Heart right ventricle (tissue), 16 donors: ENCODE measurements around the gene TENM4. TPM values are rescaled to one million over a fixed set of nuclear protein-coding genes. Genes with fewer than 3 reads are reported as not detected.

Experiments
- ATAC-seq, 8 donors: fragments of 200-7000 bp; cut with Tn5 transposase; one replicate each; pipeline ENCODE4 v1.9.1; 2020; ENCODE audit warnings: mild to moderate bottlenecking in 8 of 8, moderate library complexity in 8 of 8, moderate number of reproducible peaks in 1 of 8
- DNase-seq, 2 donors: peaks; one replicate each; pipeline ENCODE4 v3.0.0-alpha.2; 2020
- H3K27ac ChIP-seq, 10 donors: fragments of 200-600 bp; sonication (generic) in 2 of 10; one replicate each; pipeline versions ENCODE4 v1.5.0 to v1.8.0; 2020 to 2022; ENCODE audit warnings: mild to moderate bottlenecking in 3 of 10
- H3K27me3 ChIP-seq, 7 donors: fragments of 200-600 bp; one replicate each; pipeline ENCODE4 v1.8.0; 2021 to 2022; ENCODE audit warnings: mild to moderate bottlenecking in 2 of 7
- H3K36me3 ChIP-seq, 9 donors: fragments of 200-600 bp; sonication (generic) in 1 of 9; one replicate each; pipeline versions ENCODE4 v1.5.0 to v1.8.0; 2020 to 2022; ENCODE audit warnings: mild to moderate bottlenecking in 2 of 9
- H3K4me1 ChIP-seq, 9 donors: fragments of 200-600 bp; sonication (generic) in 1 of 9; one replicate each; pipeline versions ENCODE4 v1.5.0 to v1.8.0; 2020 to 2022; ENCODE audit warnings: mild to moderate bottlenecking in 4 of 9
- H3K4me3 ChIP-seq, 10 donors: fragments of 200-600 bp; sonication (generic) in 2 of 10; one replicate each; pipeline versions ENCODE4 v1.5.0 to v1.8.0; 2020 to 2022; ENCODE audit warnings: mild to moderate bottlenecking in 7 of 10, moderate library complexity in 2 of 10
- H3K9me3 ChIP-seq, 11 donors: fragments of 200-600 bp in 10 of 11; sonication (generic) in 2 of 11; one replicate each; pipeline versions ENCODE4 v1.5.0 to v1.8.0; 2013 to 2022; ENCODE audit warnings: mild to moderate bottlenecking in 2 of 11, control low read depth in 1 of 11, moderate library complexity in 1 of 11
- WGBS, 2 donors: extraction: QIAGEN DNeasy Blood & Tissue Kit; methylation state at CpG; one replicate each; pipeline ENCODE4 v1.1.7; 2013; ENCODE audit warnings: inconsistent platforms in 1 of 2; 5-methylcytosine and 5-hydroxymethylcytosine counted together
- intact Hi-C, 10 donors: fragments of 100-400 bp; cut with DNase I; formaldehyde crosslinking; loops; one replicate each; pipeline versions ENCODE4 v1.11.1 to v1.14.2; 2022
- polyA plus RNA-seq, 2 donors: library from polyadenylated mRNA; stranded (reverse); fragments of 200-250 nt; gene quantifications; one replicate each; pipeline ENCODE4 v1.2.3, GENCODE V29; 2013
- total RNA-seq, 10 donors: library from RNA; stranded (reverse); fragmentation: NEBNext Ultra II Directional in 3 of 10; extraction: Animal tissue kit (Norgen Biotek cat#: 25700) in 3 of 10; gene quantifications; one replicate each; pipeline versions ENCODE4 v1.2.1 to v1.2.4, GENCODE V29; 2021 to 2023
- TF ChIP-seq, protein P1 (sequence below), 9 donors: fragments of 200-600 bp; sonication (generic) in 2 of 9; IDR thresholded peaks; one replicate each; pipeline versions ENCODE4 v1.5.0 to v1.8.0; 2021 to 2022; ENCODE audit warnings: antibody characterized with exemption in 9 of 9, mild to moderate bottlenecking in 5 of 9, moderate library complexity in 1 of 9
- donor health status: Arrhythmogenic right ventricular cardiomyopathy.
- donor health status: ischemic (EF 13 %, LVEDD 7.1; RV severe dilation, severe dysfunction).
- donor health status: healthy with polysubstance abuse.
- donor health status: DM: no; HTN: yes; CAD: no.
- donor health status: DM: no; HTN: no; CAD: no.
- donor health status: ischemic (EF 25% LVEDD 6.9; RV normal size, moderate dysfunction).
- donor health status: ischemic (EF 25% LVEDD 5.7; RV mildly dilated, moderate dysfunction).
- donor health status: healthy.
- donor health status: DM: yes; HTN: yes; CAD: no.
- donor health status: Ischemic cardiomyopathy.
- donor health status: ischemic (EF 35%, LVEDD 5.7; RV mildly dilated, moderate dysfunction).
- donor health status: nonischemic (EF 11% LVEDD 7.7; RV severe dilation, severe dysfunction).
- donor health status: DM: yes; HTN: yes; CAD: no.
- donor health status: PGD.
- donor health status: ischemic (EF 29% LVEDD 5.4; RV normal size, mild dysfunction).
- donor health status: nonischemic (EF 23%, LVEDD 6.1; RV moderate dilation, normal function).

The TENM4 gene
- total and polyA plus RNA-seq, 12 donors, result 0.10 to 3.6 (median 0.91) TPM

DNA sequence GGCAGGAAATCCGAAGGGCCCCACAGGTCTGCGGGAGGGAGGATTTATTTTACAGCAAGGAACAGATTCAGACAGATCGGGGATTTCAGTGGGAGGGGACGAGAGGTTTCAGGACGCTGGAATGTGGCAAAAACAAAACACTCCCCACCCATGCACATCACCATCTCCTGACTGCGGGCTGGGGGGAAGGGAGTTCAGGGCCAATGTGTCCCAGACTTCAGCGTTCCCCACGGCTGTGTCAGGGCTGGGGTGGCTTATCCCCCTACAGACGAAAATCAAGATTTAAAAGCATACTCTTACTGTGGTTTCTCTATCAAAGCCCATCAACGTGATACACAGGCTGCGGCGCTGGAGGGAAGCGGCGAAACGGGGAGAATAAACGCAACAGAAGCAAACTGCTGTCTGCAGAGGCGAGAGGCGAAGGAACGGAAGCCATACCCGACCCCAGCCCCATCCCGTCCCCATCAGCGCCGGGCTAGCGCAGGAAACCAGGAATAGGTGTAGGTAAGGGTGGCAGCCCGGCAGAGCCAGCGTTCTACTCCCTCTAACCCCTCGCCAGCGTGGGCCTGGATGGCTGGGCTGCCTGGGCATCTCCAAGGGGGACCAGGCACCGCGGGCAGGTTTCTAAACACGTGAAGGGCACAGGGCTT is 2.7 kb downstream of the TENM4 start:
- DNase-seq (no peak), ATAC-seq (peak in 2 of 8 donors; percentile 15 to 18)
- peaks cover 3 to 50% (median 40%) of the 10 kb centered on the region in 9 donors for H3K4me1 ChIP-seq

DNA sequence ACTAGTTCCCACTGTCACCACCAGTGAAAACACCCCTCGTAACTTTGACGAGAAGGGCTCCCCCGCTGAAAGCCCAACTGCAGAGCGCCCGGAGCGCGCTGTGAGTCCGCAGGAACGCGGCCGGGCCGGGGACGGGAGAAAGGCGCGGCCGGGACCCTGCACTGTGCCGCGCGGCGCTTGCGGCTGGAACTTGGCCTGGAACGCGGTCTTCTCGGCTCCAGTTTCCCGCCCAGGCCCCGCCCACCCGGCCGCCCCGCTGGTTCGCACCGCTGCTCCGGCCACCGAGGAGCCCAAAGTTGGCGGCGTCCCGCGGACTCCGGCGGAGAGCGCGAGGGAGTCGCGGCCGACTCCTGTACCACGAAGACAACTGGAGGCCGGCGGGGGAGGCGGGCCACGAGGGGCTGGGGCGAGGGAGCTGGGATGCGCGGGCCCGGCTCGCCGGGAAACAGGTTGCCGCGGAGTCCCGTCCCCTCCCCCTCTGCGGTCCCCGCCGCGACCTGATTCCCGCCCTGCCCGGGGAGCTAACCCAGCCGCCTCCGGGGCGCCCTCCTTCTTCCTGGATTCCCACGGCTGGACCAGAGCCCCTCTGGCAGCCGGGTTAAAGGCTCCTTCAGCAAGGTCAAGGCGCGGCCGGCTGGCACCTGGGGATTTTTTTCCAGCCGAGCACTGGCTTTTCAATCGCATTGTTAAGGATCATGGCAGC is 3.4 kb downstream of the TENM4 start:
- H3K4me3 ChIP-seq, result peak overlapping the region; percentile 32 to 64 (median 56)
- peaks cover 16 to 98% (median 96%) of the 10 kb centered on the region in 7 donors for H3K27me3 ChIP-seq
- H3K36me3 ChIP-seq, result no peaks in the 10 kb centered on the region
- peak; percentile 34 to 64 (median 54) for ATAC-seq
- peak overlapping the region in 5 of 10 donors; percentile 13 to 69 (median 59) for H3K27ac ChIP-seq
- intact Hi-C loops, result no loop called here
- peaks cover 3 to 50% (median 40%) of the 10 kb centered on the region in 9 donors for H3K4me1 ChIP-seq
- H3K9me3 ChIP-seq, result peaks cover 0 to under 1% (median 0%) of the 10 kb centered on the region in 11 donors
- WGBS, 2 donors, result 1% methylated on average over 48 to 74 of the region's 74 CpGs
- TF ChIP-seq, protein P1, sequence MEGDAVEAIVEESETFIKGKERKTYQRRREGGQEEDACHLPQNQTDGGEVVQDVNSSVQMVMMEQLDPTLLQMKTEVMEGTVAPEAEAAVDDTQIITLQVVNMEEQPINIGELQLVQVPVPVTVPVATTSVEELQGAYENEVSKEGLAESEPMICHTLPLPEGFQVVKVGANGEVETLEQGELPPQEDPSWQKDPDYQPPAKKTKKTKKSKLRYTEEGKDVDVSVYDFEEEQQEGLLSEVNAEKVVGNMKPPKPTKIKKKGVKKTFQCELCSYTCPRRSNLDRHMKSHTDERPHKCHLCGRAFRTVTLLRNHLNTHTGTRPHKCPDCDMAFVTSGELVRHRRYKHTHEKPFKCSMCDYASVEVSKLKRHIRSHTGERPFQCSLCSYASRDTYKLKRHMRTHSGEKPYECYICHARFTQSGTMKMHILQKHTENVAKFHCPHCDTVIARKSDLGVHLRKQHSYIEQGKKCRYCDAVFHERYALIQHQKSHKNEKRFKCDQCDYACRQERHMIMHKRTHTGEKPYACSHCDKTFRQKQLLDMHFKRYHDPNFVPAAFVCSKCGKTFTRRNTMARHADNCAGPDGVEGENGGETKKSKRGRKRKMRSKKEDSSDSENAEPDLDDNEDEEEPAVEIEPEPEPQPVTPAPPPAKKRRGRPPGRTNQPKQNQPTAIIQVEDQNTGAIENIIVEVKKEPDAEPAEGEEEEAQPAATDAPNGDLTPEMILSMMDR (IDR thresholded peaks at IDR 0.05), result no peak
- peak; percentile 56 to 75 for DNase-seq

More for the DNA sequence above, 2.7 kb downstream of the TENM4 start:
- Histone ChIP-seq H3K36me3 (no peaks in the 10 kb centered on the region), H3K27ac (peak overlapping the region in 5 of 10 donors; percentile 13 to 69 (median 59)), H3K27me3 (peaks cover 16 to 99% (median 96%) of the 10 kb centered on the region in 7 donors), H3K9me3 (peaks cover 0 to 7% (median 0%) of the 10 kb centered on the region in 11 donors), H3K4me3 (peak overlapping the region; percentile 32 to 64 (median 56))
- TF ChIP-seq, protein P1 (IDR thresholded peaks at IDR 0.05), result no peak
- 3 to 4% methylated on average over 31 of the region's 31 CpGs for WGBS, 2 donors
- intact Hi-C loops, result no loop called here

DNA sequence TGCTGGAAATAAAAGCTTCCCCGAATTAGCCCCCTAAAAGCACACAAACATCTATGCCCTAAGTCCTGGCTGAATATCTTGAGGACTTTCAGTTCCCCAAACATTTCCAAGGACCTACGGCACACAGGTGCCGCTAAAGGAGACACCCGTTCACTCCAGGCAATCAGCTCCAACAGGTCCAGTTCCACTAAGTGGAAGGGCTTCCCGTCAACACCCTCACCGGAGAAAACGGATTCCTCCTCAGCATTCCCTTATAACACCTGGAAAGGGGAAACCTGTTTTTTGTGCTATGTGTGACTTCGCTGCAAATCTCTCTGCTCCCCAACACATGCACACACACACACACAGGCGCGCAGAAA is 3.9 kb downstream of the TENM4 start:
- ATAC-seq, result no peak
- peaks cover 3 to 50% (median 40%) of the 10 kb centered on the region in 9 donors for H3K4me1 ChIP-seq
- TF ChIP-seq, protein P1 (IDR thresholded peaks at IDR 0.05), result no peak
- no peak for DNase-seq
- no peak overlapping the region for H3K27ac ChIP-seq
- peak overlapping the region in 9 of 10 donors; percentile 35 to 64 (median 57) for H3K4me3 ChIP-seq
- 21 to 25% methylated on average over 10 of the region's 10 CpGs for WGBS, 2 donors
- H3K9me3 ChIP-seq, result no peaks in the 10 kb centered on the region
- no peaks in the 10 kb centered on the region for H3K36me3 ChIP-seq
- intact Hi-C loops, result no loop called here
- peaks cover 16 to 96% (median 93%) of the 10 kb centered on the region in 7 donors for H3K27me3 ChIP-seq

DNA sequence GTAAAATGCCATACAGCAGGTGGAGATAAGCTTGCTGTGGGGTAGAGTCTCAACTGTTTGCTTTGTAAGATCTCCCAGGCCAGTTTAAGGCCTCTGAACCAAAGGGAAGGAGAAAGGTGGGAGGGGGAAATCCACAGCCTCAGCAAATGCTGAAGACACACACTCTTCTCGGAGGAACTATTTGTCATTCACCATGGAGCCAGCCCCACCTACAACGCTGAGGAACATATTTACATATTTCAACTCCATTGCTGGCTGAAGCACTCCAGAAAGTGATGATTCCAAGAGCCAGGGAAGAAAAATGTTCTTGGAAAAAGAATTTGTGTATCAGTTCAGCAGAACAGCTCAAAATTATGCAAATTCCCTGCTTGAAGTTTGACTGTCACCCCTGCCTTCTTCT is 6.5 kb downstream of the TENM4 start:
- ATAC-seq (no peak), DNase-seq (no peak)
- H3K4me3 ChIP-seq, result no peak overlapping the region
- intact Hi-C loops, result no loop called here
- TF ChIP-seq, protein P1 (IDR thresholded peaks at IDR 0.05), result no peak
- peaks cover 3 to 29% (median 23%) of the 10 kb centered on the region in 9 donors for H3K4me1 ChIP-seq
- no peak overlapping the region for H3K27ac ChIP-seq
- H3K9me3 ChIP-seq, result no peaks in the 10 kb centered on the region
- 66 to 68% methylated on average over 2 of the region's 2 CpGs for WGBS, 2 donors
- no peaks in the 10 kb centered on the region for H3K36me3 ChIP-seq
- peaks cover 16 to 87% (median 69%) of the 10 kb centered on the region in 7 donors for H3K27me3 ChIP-seq
